HCT116 (cell line): Measurements from ENCODE around the gene DIS3L2. TPM values are rescaled to one million over a fixed set of nuclear protein-coding genes. Genes with fewer than 3 reads are reported as not detected.

ENCODE experiments used
- ATAC-seq: fragments of 200-7000 bp; cut with Tn5 transposase; 2 replicates; pipeline ENCODE4 v1.9.1; 2020; ENCODE audit warnings: mild to moderate bottlenecking, moderate library complexity
- BruUV-seq: library from RNA; stranded (reverse); fragments of 400-500 nt; replicated peaks from 2 replicates; lab custom pipeline; 2021; lab: Mats Ljungman, UMichigan
- CTCF ChIA-PET: fragments of 300-600 bp; sonication (Branson Sonifier 250); formaldehyde crosslinking; loops from one replicate; lab custom pipeline; 2021; ENCODE audit warnings: antibody characterized with exemption; lab: Charles Lee
- POLR2A ChIA-PET: fragments of 300-600, 350-600 bp; sonication (Branson Sonifier 250); formaldehyde crosslinking; loops from one replicate; lab custom pipeline; 2021; ENCODE audit warnings: antibody characterized with exemption; lab: Charles Lee
- RAD21 ChIA-PET, 2 experiments: fragments of 300-600 bp; sonication (Branson Sonifier 250); formaldehyde crosslinking; loops; one replicate each; lab custom pipeline; 2023; ENCODE audit warnings: low total read pairs in 2 of 2; ENCODE audit not compliant: uncharacterized antibody in 2 of 2, unreplicated experiment in 2 of 2, low non-redundant PET in 1 of 2; lab: Charles Lee
- DNase-seq: peaks from one replicate; pipeline ENCODE4 v3.0.0-alpha.2; 2010; ENCODE audit warnings: low read depth, low spot score
- H2AFZ ChIP-seq: fragments of 200-600 bp; shearing (Covaris generic), sonication (generic); 2 replicates; pipeline ENCODE4 v1.6.1; 2017; ENCODE audit warnings: low read depth, mixed run types, mixed read lengths, antibody characterized with exemption, low read length; ENCODE audit not compliant: poor library complexity, severe bottlenecking
- H3K27ac ChIP-seq: 2 replicates; pipeline ENCODE4 v1.5.1; 2012; ENCODE audit warnings: low read depth, low read length
- H3K27me3 ChIP-seq: fragments of 200-600 bp; sonication (generic); 2 replicates; pipeline ENCODE4 v1.6.1; 2016; ENCODE audit warnings: mixed run types, low read length, mixed read lengths; ENCODE audit not compliant: insufficient read depth
- H3K36me3 ChIP-seq, 2 experiments: fragments of 200-500 bp in 1 of 2; fragments of 200-600 bp in 1 of 2; sonication (Bioruptor generic) in 1 of 2; sonication (generic) in 1 of 2; 2 replicates each; pipeline versions ENCODE4 v1.5.1 to v1.6.1; 2014 to 2016; ENCODE audit warnings: low read length in 2 of 2, inconsistent platforms in 1 of 2, mixed read lengths in 1 of 2, mixed run types in 1 of 2; ENCODE audit not compliant: insufficient read depth in 2 of 2, control insufficient read depth in 1 of 2
- H3K4me1 ChIP-seq, 2 experiments: fragments of 200-600 bp in 1 of 2; sonication (generic) in 1 of 2; 2 replicates each; pipeline versions ENCODE4 v1.5.1 to v1.6.1; 2012 to 2017; ENCODE audit warnings: low read length in 2 of 2, inconsistent platforms in 1 of 2, mild to moderate bottlenecking in 1 of 2, mixed read lengths in 1 of 2, mixed run types in 1 of 2, moderate library complexity in 1 of 2; ENCODE audit not compliant: insufficient read depth in 2 of 2, control insufficient read depth in 1 of 2
- H3K4me2 ChIP-seq: fragments of 200-600 bp; sonication (generic); 2 replicates; pipeline ENCODE4 v1.6.1; 2017; ENCODE audit warnings: mixed run types, low read length, mixed read lengths
- H3K4me3 ChIP-seq, 2 experiments: fragments of 200-600 bp in 1 of 2; sonication (generic) in 1 of 2; replicated peaks in 1 of 2; 2 replicates each; pipeline ENCODE4 v1.5.1; 2011 to 2016; ENCODE audit warnings: low read length in 2 of 2, control low read depth in 1 of 2, low read depth in 1 of 2, mild to moderate bottlenecking in 1 of 2, mixed read lengths in 1 of 2, mixed run types in 1 of 2
- H3K79me2 ChIP-seq: fragments of 200-600 bp; sonication (generic); 2 replicates; pipeline ENCODE4 v1.6.1; 2017; ENCODE audit warnings: mild to moderate bottlenecking, mixed run types, low read length, moderate library complexity, mixed read lengths; ENCODE audit not compliant: insufficient read depth
- H3K9ac ChIP-seq: fragments of 200-600 bp; sonication (generic); 2 replicates; pipeline ENCODE4 v1.6.1; 2016; ENCODE audit warnings: low read length, mixed read lengths
- H3K9me2 ChIP-seq: fragments of 200-600 bp; sonication (generic), shearing (Covaris generic); 2 replicates; pipeline ENCODE4 v1.6.1; 2017; ENCODE audit warnings: mixed run types, mild to moderate bottlenecking, moderate library complexity; ENCODE audit not compliant: insufficient read depth
- H3K9me3 ChIP-seq, 2 experiments: fragments of 200-500 bp in 1 of 2; fragments of 200-600 bp in 1 of 2; sonication (Bioruptor generic) in 1 of 2; sonication (generic) in 1 of 2; 2 replicates each; pipeline ENCODE4 v1.6.1; 2014 to 2017; ENCODE audit warnings: low read length in 2 of 2, mixed read lengths in 2 of 2, inconsistent platforms in 1 of 2, low read depth in 1 of 2, mild to moderate bottlenecking in 1 of 2, mixed run types in 1 of 2, moderate library complexity in 1 of 2; ENCODE audit not compliant: control insufficient read depth in 1 of 2, insufficient read depth in 1 of 2
- H4K20me1 ChIP-seq: fragments of 200-600 bp; sonication (generic), shearing (Covaris generic); 2 replicates; pipeline ENCODE4 v1.6.1; 2017; ENCODE audit warnings: mixed run types, mild to moderate bottlenecking, moderate library complexity; ENCODE audit not compliant: insufficient read depth
- ATF3 ChIP-seq: IDR thresholded peaks from 2 replicates; pipeline ENCODE4 v1.6.1; 2012
- CBX3 ChIP-seq: IDR thresholded peaks from 2 replicates; pipeline ENCODE4 v1.6.1; 2012; ENCODE audit warnings: low read depth
- CEBPB ChIP-seq: IDR thresholded peaks from 2 replicates; pipeline ENCODE4 v1.6.1; 2012; ENCODE audit warnings: low read depth
- EGR1 ChIP-seq: IDR thresholded peaks from 2 replicates; pipeline ENCODE4 v1.6.1; 2012; ENCODE audit warnings: low read depth
- ELF1 ChIP-seq: IDR thresholded peaks from 2 replicates; pipeline ENCODE4 v1.6.1; 2012; ENCODE audit warnings: low read depth, borderline replicate concordance
- EZH2 ChIP-seq: fragments of 200-600 bp; sonication (generic); IDR thresholded peaks from 2 replicates; pipeline ENCODE4 v1.6.1; 2017; ENCODE audit warnings: antibody characterized with exemption, mixed run types
- EZH2phosphoT487 ChIP-seq: fragments of 200-600 bp; IDR thresholded peaks from 2 replicates; pipeline ENCODE4 v1.6.1; 2018; ENCODE audit warnings: antibody characterized with exemption, borderline replicate concordance
- FOSL1 ChIP-seq: IDR thresholded peaks from 2 replicates; pipeline ENCODE4 v1.6.1; 2012; ENCODE audit warnings: low read depth
- JUND ChIP-seq: IDR thresholded peaks from 2 replicates; pipeline ENCODE4 v1.6.1; 2012
- POLR2A ChIP-seq: IDR thresholded peaks from 2 replicates; pipeline ENCODE4 v1.7.0; 2011; ENCODE audit warnings: borderline replicate concordance; ENCODE audit not compliant: insufficient read depth, insufficient read length; ENCODE audit errors: extremely low read depth
- POLR2AphosphoS5 ChIP-seq: IDR thresholded peaks from 2 replicates; pipeline ENCODE4 v1.6.1; 2011; ENCODE audit warnings: mild to moderate bottlenecking, low read depth, low read length, moderate library complexity
- SIN3A ChIP-seq: IDR thresholded peaks from 2 replicates; pipeline ENCODE4 v1.6.1; 2012; ENCODE audit warnings: low read depth
- SP1 ChIP-seq: IDR thresholded peaks from 2 replicates; pipeline ENCODE4 v1.6.1; 2012; ENCODE audit warnings: low read depth
- SRF ChIP-seq: IDR thresholded peaks from 2 replicates; pipeline ENCODE4 v1.6.1; 2012; ENCODE audit warnings: low read depth
- TCF7L2 ChIP-seq: IDR thresholded peaks from 2 replicates; pipeline ENCODE4 v1.7.0; 2011; ENCODE audit warnings: borderline replicate concordance, inconsistent platforms; ENCODE audit not compliant: insufficient read depth, insufficient read length; ENCODE audit errors: extremely low read depth
- YY1 ChIP-seq: IDR thresholded peaks from 2 replicates; pipeline ENCODE4 v1.6.1; 2011; ENCODE audit warnings: low read length, low read depth, moderate library complexity, mild to moderate bottlenecking; ENCODE audit not compliant: insufficient replicate concordance; ENCODE audit errors: extremely low read depth
- ZFX ChIP-seq: fragments of 450-650 bp; IDR thresholded peaks from 2 replicates; pipeline ENCODE4 v1.6.1; 2017
- ZNF274 ChIP-seq: fragments of 200-500 bp; sonication (Bioruptor generic); IDR thresholded peaks from 2 replicates; pipeline ENCODE4 v1.6.1; 2014; ENCODE audit warnings: mild to moderate bottlenecking, low read depth, low read length, inconsistent platforms
- intact Hi-C: fragments of 100-400 bp; cut with micrococcal nuclease; formaldehyde crosslinking; loops from 2 replicates; pipeline ENCODE4 v1.10.0; 2022
- total RNA-seq: library from RNA; stranded (reverse); gene quantifications from one replicate; pipeline ENCODE4 v1.2.1, GENCODE V29; 2021; ENCODE audit not compliant: unreplicated experiment
- TF ChIP-seq, protein P1 (sequence below), 3 experiments: fragments of 200-600 bp in 1 of 3; sonication (generic) in 1 of 3; IDR thresholded peaks in 2 of 3; conservative IDR thresholded peaks in 1 of 3; 2 replicates each; pipeline ENCODE4 v1.5.1; 2012 to 2017; ENCODE audit warnings: low read depth in 2 of 3, low read length in 2 of 3, antibody characterized with exemption in 1 of 3, borderline replicate concordance in 1 of 3, control low read depth in 1 of 3, mild to moderate bottlenecking in 1 of 3, mixed read lengths in 1 of 3, mixed run types in 1 of 3, moderate library complexity in 1 of 3; ENCODE audit not compliant: insufficient read depth in 1 of 3
- TF ChIP-seq, protein P2 (sequence below): IDR thresholded peaks from 2 replicates; pipeline ENCODE4 v1.6.1; 2012

DIS3L2 gene
- total RNA-seq, 1 experiment from 2014 or later, result 42.5 TPM

DNA sequence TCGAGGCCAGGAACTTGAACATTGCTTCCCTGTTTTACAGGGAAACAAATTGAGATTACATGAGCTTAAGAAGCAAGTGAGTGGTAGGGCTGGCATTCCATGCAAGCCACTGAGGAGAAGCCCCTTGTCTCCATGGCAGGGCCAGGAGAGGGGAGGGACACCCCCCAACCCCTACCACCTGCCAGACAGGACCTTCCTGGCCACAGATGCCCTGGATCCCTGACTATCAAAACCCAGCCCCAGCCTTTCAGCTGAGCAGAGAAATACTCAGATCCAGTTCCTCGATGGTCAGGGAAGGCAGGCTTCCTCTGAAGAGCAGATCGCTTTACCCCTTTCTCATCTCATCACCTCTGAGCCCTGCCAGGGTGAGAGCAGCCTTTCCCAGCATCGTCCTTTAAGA is 363.3 kb downstream of the DIS3L2 start:
- Histone ChIP-seq H3K9me2 (no peaks in the 10 kb centered on the region), H3K4me1 (no peaks in the 10 kb centered on the region)
- RAD21 ChIA-PET, result interaction anchor here in 1 of 2 experiments (0.9 kb wide), 1 partner anchor 399 kb away, joined by 3 read pairs; no protein-coding TSS in a partner anchor
- ATAC-seq, result no peak
- TF ChIP-seq SP1 (no peak), SRF (no peak), JUND (no peak), POLR2A (no peak), EZH2 (no peak), ZNF274 (no peak), EZH2phosphoT487 (no peak), POLR2AphosphoS5 (no peak), ELF1 (no peak), CBX3 (no peak), ZFX (no peak), TCF7L2 (no peak), CEBPB (no peak), EGR1 (no peak), FOSL1 (no peak), ATF3 (no peak), YY1 (no peak), SIN3A (no peak)
- TF ChIP-seq, protein P1, sequence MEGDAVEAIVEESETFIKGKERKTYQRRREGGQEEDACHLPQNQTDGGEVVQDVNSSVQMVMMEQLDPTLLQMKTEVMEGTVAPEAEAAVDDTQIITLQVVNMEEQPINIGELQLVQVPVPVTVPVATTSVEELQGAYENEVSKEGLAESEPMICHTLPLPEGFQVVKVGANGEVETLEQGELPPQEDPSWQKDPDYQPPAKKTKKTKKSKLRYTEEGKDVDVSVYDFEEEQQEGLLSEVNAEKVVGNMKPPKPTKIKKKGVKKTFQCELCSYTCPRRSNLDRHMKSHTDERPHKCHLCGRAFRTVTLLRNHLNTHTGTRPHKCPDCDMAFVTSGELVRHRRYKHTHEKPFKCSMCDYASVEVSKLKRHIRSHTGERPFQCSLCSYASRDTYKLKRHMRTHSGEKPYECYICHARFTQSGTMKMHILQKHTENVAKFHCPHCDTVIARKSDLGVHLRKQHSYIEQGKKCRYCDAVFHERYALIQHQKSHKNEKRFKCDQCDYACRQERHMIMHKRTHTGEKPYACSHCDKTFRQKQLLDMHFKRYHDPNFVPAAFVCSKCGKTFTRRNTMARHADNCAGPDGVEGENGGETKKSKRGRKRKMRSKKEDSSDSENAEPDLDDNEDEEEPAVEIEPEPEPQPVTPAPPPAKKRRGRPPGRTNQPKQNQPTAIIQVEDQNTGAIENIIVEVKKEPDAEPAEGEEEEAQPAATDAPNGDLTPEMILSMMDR (IDR thresholded peaks at IDR 0.05 in 2 of 3, conservative IDR thresholded peaks at IDR 0.05 in 1 of 3; ENCODE audit: borderline replicate concordance in 1 of 3, insufficient read depth in 1 of 3, low read depth in 2 of 3, low read length in 2 of 3), result no peak
- TF ChIP-seq, protein P2, sequence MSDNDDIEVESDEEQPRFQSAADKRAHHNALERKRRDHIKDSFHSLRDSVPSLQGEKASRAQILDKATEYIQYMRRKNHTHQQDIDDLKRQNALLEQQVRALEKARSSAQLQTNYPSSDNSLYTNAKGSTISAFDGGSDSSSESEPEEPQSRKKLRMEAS, result no peak
- TF ChIP-seq, all 23 proteins: peak for 0
- ChIA-PET POLR2A (no interaction called here), CTCF (interaction anchor here (1.5 to 4.6 kb wide), 3 partner anchors 9 to 425 kb away, joined by 4 to 39 read pairs (median 21); no protein-coding TSS in a partner anchor)
- Histone ChIP-seq H4K20me1 (no peaks in the 10 kb centered on the region), H3K4me3 (no peak overlapping the region), H3K9me3 (no peaks in the 10 kb centered on the region), H3K4me2 (no peak overlapping the region), H3K79me2 (no peaks in the 10 kb centered on the region), H3K27ac (no peak overlapping the region), H3K27me3 (no peaks in the 10 kb centered on the region), H3K36me3 (no peaks in the 10 kb centered on the region), H3K9ac (no peak overlapping the region), H2AFZ (no peak overlapping the region)
- intact Hi-C loops, result loop anchor here (5.0 kb wide), 1 partner anchor 118 kb away; no protein-coding TSS in a partner anchor
- no peak for DNase-seq
- no TSS peak for BruUV-seq
